ENCODE data around the gene NME3.

The NME3 gene

GRCh38 chr16:1817716-1818115 lies 46.4 kb upstream of the NME3 start:
- CTCF ChIA-PET: no interaction called here
- TF ChIP-seq CTCF (IDR thresholded peaks at IDR 0.05; ENCODE audit: control extremely low read depth, extremely low read depth, low read depth, missing control alignments): no peak
- POLR2A ChIA-PET: no interaction called here

GRCh38 chr16:1817276-1817589 lies 45.9 kb upstream of the NME3 start:
- CTCF ChIA-PET: no interaction called here
- no peak for TF ChIP-seq CTCF (IDR thresholded peaks at IDR 0.05; ENCODE audit: control extremely low read depth, extremely low read depth, low read depth, missing control alignments)
- POLR2A ChIA-PET: interaction anchor here (0.6 kb wide), 1 partner anchor 32 kb away, joined by 3 read pairs; no protein-coding TSS in a partner anchor
- no peak for DNase-seq (ENCODE audit: extremely low spot score)

More at GRCh38 chr16:1817716-1818115, 46.4 kb upstream of the NME3 start:
- DNase-seq (ENCODE audit: extremely low spot score): no peak

GRCh38 chr16:1816396-1817275 lies 45.3 kb upstream of the NME3 start:
- no peak for DNase-seq (ENCODE audit: extremely low spot score)
- CTCF ChIA-PET: no interaction called here
- POLR2A ChIA-PET: interaction anchor here (0.6 kb wide), 1 partner anchor 33 kb away, joined by 3 read pairs; no protein-coding TSS in a partner anchor
- TF ChIP-seq CTCF (IDR thresholded peaks at IDR 0.05; ENCODE audit: control extremely low read depth, extremely low read depth, low read depth, missing control alignments): no peak

- ChIA-PET CTCF (no interaction called here), POLR2A (no interaction called here)
- TF ChIP-seq CTCF (IDR thresholded peaks at IDR 0.05; ENCODE audit: control extremely low read depth, extremely low read depth, low read depth, missing control alignments): no peak
- no peak for DNase-seq (ENCODE audit: extremely low spot score)
Measured at GRCh38 chr16:1815461-1815860, 44.1 kb upstream of the NME3 start.

GRCh38 chr16:1812732-1813163 lies 41.4 kb upstream of the NME3 start:
- ChIA-PET CTCF (no interaction called here), POLR2A (no interaction called here)
- no peak for DNase-seq (ENCODE audit: extremely low spot score)

GRCh38 chr16:1810536-1810935 lies 39.2 kb upstream of the NME3 start:
- POLR2A ChIA-PET: no interaction called here
- no peak for TF ChIP-seq CTCF (IDR thresholded peaks at IDR 0.05; ENCODE audit: control extremely low read depth, extremely low read depth, low read depth, missing control alignments)
- DNase-seq (ENCODE audit: extremely low spot score): no peak
- CTCF ChIA-PET: interaction anchor here (0.7 to 1.2 kb wide), 3 partner anchors 10 to 28 kb away, joined by 3 to 5 read pairs (median 4); partner anchors contain the start of genes NUBP2 and SPSB3

More at GRCh38 chr16:1812732-1813163, 41.4 kb upstream of the NME3 start:
- peak; percentile 42 for TF ChIP-seq CTCF (IDR thresholded peaks at IDR 0.05; ENCODE audit: control extremely low read depth, extremely low read depth, low read depth, missing control alignments)

Measured in GM10248 (cell line).